Measurements from ENCODE around the gene SET. TPM values are rescaled to one million over a fixed set of nuclear protein-coding genes. Genes with fewer than 3 reads are reported as not detected.

Gene SET
- total RNA-seq, 1 experiment from 2014 or later, result 745 TPM

GRCh38 chr9:128685636-128686489 lies 3.2 kb upstream of the SET start:
- Mint-ChIP-seq H3K36me3 (ENCODE audit: insufficient read depth, unreplicated experiment) (peaks cover 62% of the 10 kb centered on the region), H3K9me3 (ENCODE audit: unreplicated experiment) (no peaks in the 10 kb centered on the region), H3K27ac (ENCODE audit: unreplicated experiment) (peak overlapping the region; percentile 99), H3K4me1 (ENCODE audit: low read depth, unreplicated experiment) (peaks cover 24% of the 10 kb centered on the region), H3K27me3 (ENCODE audit: insufficient read depth, unreplicated experiment) (no peaks in the 10 kb centered on the region), H3K4me3 (ENCODE audit: unreplicated experiment) (peak overlapping the region; percentile 100)
- peaks cover 26% of the 10 kb centered on the region for H3K4me1 ChIP-seq
- no peak for TF ChIP-seq CTCF (IDR thresholded peaks at IDR 0.05; ENCODE audit: insufficient read depth in 1 of 2, low read depth in 1 of 2, low read length in 1 of 2, severe bottlenecking in 1 of 2, unreplicated experiment in 1 of 2)
- ChIA-PET POLR2A (interaction anchor here (3.0 kb wide), 1 partner anchor 50 kb away, joined by 27 read pairs; no protein-coding TSS in a partner anchor), CTCF (no interaction called here)
- H3K36me3 ChIP-seq (ENCODE audit: control insufficient read depth, insufficient read depth, low read length), result no peaks in the 10 kb centered on the region
- no peaks in the 10 kb centered on the region for H3K27me3 ChIP-seq (replicated peaks; ENCODE audit: control insufficient read depth, insufficient read depth, low read length)
- intact Hi-C loops (cut with micrococcal nuclease; ENCODE audit: unreplicated experiment), result no loop called here
- no TSS peak for BruUV-seq (replicated peaks)
- DNase-seq, result no peak
- H3K4me3 ChIP-seq (ENCODE audit: low read depth, low read length), result peak overlapping the region; percentile 9; the same call in 1 of the 2 replicates
- H3K9me3 ChIP-seq, result no peaks in the 10 kb centered on the region

- ChIA-PET CTCF (no interaction called here), POLR2A (no interaction called here)
- Mint-ChIP-seq H3K27ac (ENCODE audit: unreplicated experiment) (peak overlapping the region; percentile 83), H3K36me3 (ENCODE audit: insufficient read depth, unreplicated experiment) (peaks cover 78% of the 10 kb centered on the region), H3K9me3 (ENCODE audit: unreplicated experiment) (no peaks in the 10 kb centered on the region), H3K4me3 (ENCODE audit: unreplicated experiment) (peak overlapping the region; percentile 83), H3K27me3 (ENCODE audit: insufficient read depth, unreplicated experiment) (no peaks in the 10 kb centered on the region), H3K4me1 (ENCODE audit: low read depth, unreplicated experiment) (peaks cover 32% of the 10 kb centered on the region)
- H3K4me3 ChIP-seq (ENCODE audit: low read depth, low read length), result no peak overlapping the region
- no peaks in the 10 kb centered on the region for H3K36me3 ChIP-seq (ENCODE audit: control insufficient read depth, insufficient read depth, low read length)
- no peaks in the 10 kb centered on the region for H3K27me3 ChIP-seq (replicated peaks; ENCODE audit: control insufficient read depth, insufficient read depth, low read length)
- no peaks in the 10 kb centered on the region for H3K9me3 ChIP-seq
- intact Hi-C loops (cut with micrococcal nuclease; ENCODE audit: unreplicated experiment), result no loop called here
- no TSS peak for BruUV-seq (replicated peaks)
- no peak for DNase-seq
- TF ChIP-seq CTCF (IDR thresholded peaks at IDR 0.05; ENCODE audit: insufficient read depth in 1 of 2, low read depth in 1 of 2, low read length in 1 of 2, severe bottlenecking in 1 of 2, unreplicated experiment in 1 of 2), result no peak
- H3K4me1 ChIP-seq, result peaks cover 32% of the 10 kb centered on the region
Measured at GRCh38 chr9:128687453-128687852, 1.6 kb upstream of the SET start.

GRCh38 chr9:128689293-128689774 lies 312 bp downstream of the SET start:
- POLR2A ChIA-PET, result interaction anchor here (0.5 to 2.0 kb wide), 9 partner anchors 9 to 1782 kb away, joined by 3 to 26 read pairs (median 3); partner anchors contain the start of gene ZDHHC12
- no TSS peak for BruUV-seq (replicated peaks)
- H3K27me3 ChIP-seq (replicated peaks; ENCODE audit: control insufficient read depth, insufficient read depth, low read length), result no peaks in the 10 kb centered on the region
- peak overlapping the region; percentile 68 for H3K4me3 ChIP-seq (ENCODE audit: low read depth, low read length)
- H3K9me3 ChIP-seq, result no peaks in the 10 kb centered on the region
- TF ChIP-seq CTCF (IDR thresholded peaks at IDR 0.05; ENCODE audit: insufficient read depth in 1 of 2, low read depth in 1 of 2, low read length in 1 of 2, severe bottlenecking in 1 of 2, unreplicated experiment in 1 of 2), result no peak
- Mint-ChIP-seq H3K9me3 (ENCODE audit: unreplicated experiment) (no peaks in the 10 kb centered on the region), H3K4me3 (ENCODE audit: unreplicated experiment) (peak overlapping the region; percentile 83), H3K4me1 (ENCODE audit: low read depth, unreplicated experiment) (peaks cover 36% of the 10 kb centered on the region), H3K36me3 (ENCODE audit: insufficient read depth, unreplicated experiment) (peaks cover 81% of the 10 kb centered on the region), H3K27me3 (ENCODE audit: insufficient read depth, unreplicated experiment) (no peaks in the 10 kb centered on the region), H3K27ac (ENCODE audit: unreplicated experiment) (peak overlapping the region; percentile 83)
- peak; percentile 64 to 71 for DNase-seq
- intact Hi-C loops (cut with micrococcal nuclease; ENCODE audit: unreplicated experiment), result loop anchor here (2.0 kb wide), 1 partner anchor 35 kb away; the partner anchor contains the start of gene ZDHHC12
- peaks cover 3% of the 10 kb centered on the region; the same call in 1 of the 2 replicates for H3K36me3 ChIP-seq (ENCODE audit: control insufficient read depth, insufficient read depth, low read length)
- CTCF ChIA-PET, result interaction anchor here (1.0 to 1.2 kb wide), 2 partner anchors 53 to 141 kb away, joined by 3 to 6 read pairs; partner anchors contain the start of gene SPOUT1
- peaks cover 29% of the 10 kb centered on the region for H3K4me1 ChIP-seq

All from Caco-2 (cell line).